Renal cortex interstitium (tissue), 11 donors: Measurements from ENCODE around the gene MTCH2. TPM values are rescaled to one million over a fixed set of nuclear protein-coding genes. Genes with fewer than 3 reads are reported as not detected.
"Not testable (repeated sequence)": the region's sequence is repeated elsewhere in the genome, so short reads cannot be mapped to it uniquely, and the experiment has no call there.

Experiments used
- DNase-seq, 11 donors: peaks; one replicate each; pipeline ENCODE4 v3.0.0-alpha.2; 2013; ENCODE audit warnings: low read depth in 9 of 11, low spot score in 4 of 11; ENCODE audit errors: extremely low read depth in 1 of 11
- polyA plus RNA-seq, 3 donors: library from polyadenylated mRNA; unstranded; fragments of 120-200 nt; gene quantifications; one replicate each; pipeline ENCODE4 v1.2.1, GENCODE V29; 2013; ENCODE audit not compliant: insufficient read length in 3 of 3

Gene MTCH2
- polyA plus RNA-seq, 3 donors: 107 to 130 (median 124) TPM

DNA sequence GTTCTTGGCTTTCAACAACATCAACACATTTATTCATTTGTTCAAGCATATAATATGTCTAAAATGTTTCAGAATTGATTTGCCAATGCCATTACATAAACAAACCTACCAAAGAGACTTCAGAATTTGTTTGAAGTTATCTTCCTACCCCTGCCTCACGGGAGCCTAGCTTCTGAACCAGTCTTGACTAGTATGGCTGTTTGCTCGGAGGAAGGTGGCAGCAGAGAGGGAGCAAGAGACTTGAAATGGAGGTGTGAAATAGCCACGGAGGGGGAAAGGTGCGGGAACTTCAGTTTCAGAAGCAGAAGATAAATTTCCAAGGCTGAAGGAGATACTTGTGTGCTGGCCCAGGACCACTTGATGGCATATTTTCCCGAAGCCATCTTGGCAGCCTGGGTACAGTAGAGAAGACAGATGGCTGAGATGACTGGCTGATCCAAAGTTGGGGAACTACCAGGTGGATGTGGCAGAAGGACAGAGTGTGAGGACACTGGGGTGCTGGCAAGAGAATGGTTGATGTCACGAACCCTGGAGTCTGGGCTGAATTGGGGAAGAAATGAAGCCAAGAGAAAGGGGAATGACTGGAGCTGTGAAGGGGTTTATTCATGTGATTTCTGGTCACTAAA lies 14.0 kb upstream of the MTCH2 start:
- no peak for DNase-seq

DNA sequence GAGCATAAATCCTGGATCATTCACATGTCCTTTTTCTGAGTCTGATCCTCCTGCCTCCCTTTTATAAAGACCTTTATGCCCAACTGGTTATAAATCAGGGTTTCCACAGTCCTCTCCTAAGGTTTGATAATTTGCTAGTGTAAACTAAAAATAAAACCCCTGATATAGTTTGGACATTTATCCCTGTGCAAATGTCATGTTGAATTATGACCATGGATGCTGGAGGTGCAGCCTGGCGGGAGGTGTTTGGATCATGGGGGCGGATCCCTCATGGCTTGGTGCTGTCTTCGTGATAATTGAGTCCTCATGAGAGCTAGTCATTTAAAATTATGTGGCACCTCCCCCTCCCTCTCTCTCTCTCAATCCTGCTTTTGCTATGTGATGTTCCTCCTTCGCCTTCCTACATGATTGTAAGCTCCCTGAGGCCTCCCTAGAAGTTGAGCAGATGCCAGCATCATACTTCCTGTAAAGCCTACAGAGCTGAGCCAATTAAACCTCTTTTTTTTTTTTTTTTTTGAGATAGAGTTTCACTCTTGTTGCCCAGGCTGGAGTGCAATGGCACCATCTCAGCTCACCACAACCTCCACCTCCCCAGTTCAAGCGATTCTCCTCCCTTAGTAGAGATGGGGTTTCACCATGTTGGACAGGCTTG lies 9.6 kb upstream of the MTCH2 start:
- no peak for DNase-seq

DNA sequence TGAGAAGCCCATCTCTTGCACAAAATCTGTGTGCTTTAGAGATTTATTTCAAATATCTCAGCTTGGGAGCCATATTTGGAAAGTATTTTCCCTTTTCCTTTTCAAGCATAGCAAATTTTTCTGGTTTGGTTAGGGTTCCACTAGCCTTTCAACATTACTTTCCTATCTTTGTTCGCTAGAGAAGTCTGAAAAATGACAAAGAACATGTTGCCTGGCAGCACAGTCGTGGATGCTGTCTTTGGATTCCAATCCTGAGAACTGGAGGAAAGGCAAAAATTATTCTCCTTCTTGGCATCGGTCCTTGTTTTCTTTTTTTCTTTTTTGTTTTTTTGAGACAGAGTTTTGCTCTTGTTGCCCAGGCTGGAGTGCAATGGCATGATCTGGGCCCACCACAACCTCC lies 6.9 kb upstream of the MTCH2 start:
- DNase-seq: no peak

DNA sequence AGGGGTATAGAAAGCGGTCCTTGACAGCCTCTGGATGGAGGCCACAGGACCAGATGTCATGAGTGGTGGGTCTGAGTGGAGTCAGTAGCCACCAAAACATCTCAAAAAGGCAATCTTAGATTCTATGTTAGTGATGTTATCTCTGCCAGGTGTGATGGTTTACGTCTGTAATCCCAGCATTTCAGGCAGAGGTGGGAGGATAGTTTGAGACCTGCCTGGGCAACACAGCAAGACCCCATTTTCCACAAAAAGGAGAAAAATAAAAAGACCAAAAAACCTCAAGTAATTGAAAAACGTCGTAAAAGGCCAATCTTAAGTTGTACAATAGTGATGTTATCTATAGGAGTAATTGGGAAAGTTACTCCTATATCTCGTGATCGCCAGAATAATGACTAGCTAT lies 3.7 kb upstream of the MTCH2 start:
- no peak for DNase-seq

DNA sequence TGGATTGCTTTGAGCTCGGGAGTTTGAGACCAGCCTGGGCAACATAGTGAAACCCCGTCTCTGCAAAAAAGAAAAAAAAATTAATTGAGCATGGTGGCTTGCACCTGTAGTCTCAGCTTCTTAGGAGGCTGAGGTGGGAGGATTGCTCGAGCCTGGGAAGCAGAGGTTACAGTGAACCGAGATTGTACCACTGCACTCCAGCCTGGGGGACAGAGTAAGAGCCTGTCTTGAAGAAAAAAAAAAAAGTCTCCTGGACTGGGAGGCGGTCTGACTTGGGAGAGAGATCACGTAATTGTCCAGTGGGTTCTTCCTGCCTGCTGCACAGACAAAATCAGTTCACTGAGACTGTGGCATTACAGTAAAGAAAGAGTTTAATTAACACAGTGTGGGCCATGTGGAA lies 3.1 kb upstream of the MTCH2 start:
- DNase-seq: no peak

DNA sequence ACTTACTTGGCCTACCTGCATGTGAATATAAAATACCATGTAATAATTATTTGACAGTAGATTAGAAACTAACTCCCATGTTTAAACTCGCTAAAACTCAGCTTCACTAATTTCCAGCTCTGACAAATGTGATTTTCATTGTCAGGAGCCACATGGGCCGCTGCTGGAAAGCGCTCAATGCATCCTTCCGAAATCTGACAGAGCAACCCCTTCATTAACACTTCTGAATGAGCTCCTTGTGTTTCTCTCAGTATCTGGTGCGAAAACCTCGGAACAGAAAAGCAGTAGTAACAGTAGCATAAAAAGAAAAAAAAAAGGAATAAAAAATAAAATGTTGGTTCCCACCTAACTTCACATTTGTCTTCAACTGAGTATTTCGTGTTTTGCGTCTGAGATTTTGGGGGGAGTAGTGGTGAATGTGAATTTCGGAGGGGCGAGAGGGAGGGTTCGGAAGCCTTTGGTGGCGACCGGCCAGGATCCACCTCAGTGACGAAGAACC lies 710 bp downstream of the MTCH2 start:
- peak in 2 of 11 donors; percentile 18 to 22 for DNase-seq

DNA sequence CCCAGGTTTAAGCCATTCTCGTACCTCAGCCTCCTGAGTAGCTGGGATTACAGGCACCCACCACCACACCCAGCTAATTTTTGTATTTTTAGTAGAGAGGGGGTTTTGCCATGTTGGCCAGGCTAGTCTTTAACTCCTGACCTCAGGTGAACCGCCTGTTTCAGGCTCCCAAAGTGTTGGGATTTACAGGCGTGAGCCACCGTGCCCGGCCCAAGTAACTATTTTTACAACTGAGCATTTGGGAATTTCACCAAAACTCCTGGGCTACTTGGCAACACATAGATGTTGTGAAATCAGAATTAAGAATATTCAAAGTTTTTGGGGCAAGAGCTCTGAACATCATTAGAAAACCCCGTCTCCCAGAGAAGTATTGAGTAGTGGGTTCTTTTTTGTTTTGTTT lies 1.9 kb downstream of the MTCH2 start:
- not testable (repeated sequence) for DNase-seq

DNA sequence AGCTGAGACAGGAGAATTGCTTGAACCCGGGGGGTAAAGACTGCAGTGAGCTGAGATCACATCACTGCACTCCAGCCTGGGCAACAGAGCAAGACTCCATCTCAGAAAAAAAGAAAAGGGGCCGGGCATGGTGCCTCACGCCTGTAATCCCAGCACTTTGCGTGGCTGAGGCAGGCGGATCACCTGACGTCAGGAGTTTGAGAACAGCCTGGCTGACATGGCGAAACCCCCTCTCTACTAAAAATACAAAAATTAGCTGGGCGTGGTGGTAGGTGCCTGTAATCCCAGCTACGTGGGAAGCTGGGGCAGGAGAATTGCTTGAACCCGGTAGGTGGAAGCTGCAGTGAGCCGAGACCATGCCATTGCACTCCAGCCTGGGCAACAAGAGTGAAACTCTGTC lies 6.0 kb downstream of the MTCH2 start:
- DNase-seq: not testable (repeated sequence)

DNA sequence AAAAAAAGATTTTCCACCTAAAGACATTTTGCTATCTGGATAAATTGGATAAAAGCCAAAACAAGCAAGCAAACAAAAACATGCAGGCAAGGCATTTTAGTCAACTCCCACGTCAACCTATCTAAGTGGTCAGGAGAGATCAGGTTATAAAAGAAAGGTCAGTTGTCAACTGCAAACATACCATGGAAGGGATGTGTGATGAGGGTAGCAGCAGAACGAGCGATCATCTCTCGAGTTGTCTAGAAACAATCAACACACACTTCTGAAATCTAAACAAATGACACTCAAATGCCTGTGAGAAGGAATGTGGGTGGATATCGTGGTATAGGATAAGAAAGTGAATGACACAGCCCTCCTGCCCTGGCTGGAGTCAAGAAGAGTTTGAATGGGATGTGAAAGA lies 10.9 kb downstream of the MTCH2 start:
- no peak for DNase-seq

DNA sequence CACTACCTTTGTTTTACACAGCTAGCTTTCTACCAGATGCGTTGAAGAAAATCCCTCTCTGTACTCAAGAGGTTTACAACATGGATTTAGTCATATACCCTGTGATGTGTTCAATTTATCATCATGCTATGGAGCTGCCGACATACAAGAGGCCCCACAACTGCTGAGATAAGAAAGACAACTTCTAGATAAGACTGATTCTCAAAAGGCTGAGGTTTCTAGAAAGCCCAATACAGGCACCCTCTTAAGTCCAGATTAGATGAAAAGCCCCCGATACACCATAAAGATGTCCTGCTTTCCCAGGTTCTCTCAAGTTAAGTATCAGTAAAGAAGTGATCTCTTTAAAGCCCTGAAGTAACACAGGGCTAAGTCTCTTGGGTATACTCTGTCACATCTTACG lies 14.3 kb downstream of the MTCH2 start:
- DNase-seq: no peak

DNA sequence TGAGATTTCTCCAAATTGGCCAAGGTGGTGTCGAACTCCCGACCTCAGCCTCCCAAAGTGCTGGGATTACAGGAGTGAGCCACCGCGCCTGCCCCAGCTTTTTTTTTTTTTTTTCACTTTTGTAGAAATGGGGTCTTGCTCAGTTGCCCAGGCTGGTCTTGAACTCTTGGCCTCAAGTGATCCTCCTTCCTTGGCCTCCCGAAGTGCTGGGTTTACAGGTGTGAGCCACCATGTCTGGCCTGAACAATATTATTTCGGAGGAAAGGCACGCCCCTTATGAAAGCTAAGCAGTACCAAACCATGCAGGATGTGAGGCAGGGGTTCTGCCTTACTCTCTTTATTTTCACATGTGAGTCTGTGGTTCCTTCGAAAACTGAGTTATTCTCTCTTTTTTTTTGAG lies 16.1 kb downstream of the MTCH2 start:
- DNase-seq: no peak

DNA sequence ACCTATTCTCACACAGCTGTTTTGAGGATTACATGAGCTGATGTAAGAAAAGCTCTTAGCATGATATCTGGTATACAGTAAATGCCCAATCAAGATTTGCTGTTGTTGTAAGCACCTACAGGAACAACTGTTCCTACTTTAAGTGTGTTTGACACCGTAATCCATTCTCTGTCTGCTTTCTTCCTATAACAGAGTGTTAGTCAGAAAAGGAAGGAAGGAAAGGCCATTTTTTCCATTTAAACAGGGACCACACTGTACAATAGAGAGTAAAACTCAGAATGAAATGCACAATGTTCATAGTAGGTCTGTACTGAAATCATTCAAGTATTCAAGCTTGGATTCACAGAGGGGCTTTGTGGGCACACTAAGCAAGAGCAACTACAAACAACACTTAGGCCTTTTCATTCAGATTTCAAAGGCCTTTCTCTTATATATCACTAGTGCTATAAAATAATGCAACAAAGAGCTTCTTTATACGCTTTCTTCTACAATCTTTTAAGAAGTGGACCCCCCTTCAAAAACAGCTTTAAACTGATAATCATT lies 21.5 kb downstream of the MTCH2 start:
- DNase-seq: no peak

DNA sequence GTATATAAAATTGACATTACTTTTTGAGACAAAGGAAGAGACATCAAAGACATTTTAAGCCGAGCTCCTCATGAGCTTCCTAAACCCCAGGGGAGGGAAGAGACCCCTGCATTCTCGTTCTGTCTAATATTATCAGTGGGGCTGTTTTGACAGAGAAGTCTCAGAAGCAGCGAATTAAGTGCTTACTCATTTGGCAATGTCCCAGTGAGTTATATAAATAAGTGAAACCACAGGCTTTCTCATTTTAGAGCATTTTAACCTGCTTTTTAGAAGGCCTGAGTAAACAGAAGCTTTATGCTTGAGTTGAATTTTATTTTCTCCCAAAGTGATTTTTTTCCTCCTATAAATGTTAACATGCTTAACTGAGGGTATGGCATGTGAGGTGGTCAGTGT lies 24.9 kb downstream of the MTCH2 start:
- DNase-seq: no peak

DNA sequence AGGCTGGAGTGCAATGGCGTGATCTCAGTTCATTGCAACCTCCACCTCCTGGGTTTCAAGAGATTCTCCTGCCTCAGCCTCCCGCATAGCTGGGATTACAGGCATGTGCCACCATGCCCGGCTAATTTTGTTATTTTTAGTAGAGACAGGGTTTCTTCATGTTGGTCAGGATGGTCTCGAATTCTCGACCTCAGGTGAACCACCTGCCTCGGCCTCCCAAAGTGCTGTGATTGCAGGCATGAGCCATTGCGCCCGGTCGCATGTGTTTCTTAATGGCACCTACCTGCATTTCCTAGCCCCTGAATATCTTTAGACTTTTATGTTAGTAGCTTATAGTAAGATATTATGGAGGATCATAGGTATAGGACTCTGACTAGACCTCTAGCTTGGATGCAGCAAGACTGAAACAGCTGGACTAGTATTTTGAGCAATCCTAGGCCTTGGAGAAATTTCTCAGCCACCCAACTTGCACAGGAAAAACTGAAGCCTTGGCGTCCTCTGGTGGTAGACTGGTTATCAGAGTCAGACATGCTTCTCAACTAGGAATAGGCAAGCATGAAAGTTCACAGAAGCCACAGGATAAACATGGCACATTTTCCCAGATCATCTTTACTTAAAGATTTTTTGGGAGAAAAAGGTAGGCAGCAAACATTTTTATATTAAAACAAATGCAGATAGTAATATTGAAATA lies 25.5 kb downstream of the MTCH2 start:
- DNase-seq: peak in 3 of 11 donors; percentile 29 to 54 (median 45)

DNA sequence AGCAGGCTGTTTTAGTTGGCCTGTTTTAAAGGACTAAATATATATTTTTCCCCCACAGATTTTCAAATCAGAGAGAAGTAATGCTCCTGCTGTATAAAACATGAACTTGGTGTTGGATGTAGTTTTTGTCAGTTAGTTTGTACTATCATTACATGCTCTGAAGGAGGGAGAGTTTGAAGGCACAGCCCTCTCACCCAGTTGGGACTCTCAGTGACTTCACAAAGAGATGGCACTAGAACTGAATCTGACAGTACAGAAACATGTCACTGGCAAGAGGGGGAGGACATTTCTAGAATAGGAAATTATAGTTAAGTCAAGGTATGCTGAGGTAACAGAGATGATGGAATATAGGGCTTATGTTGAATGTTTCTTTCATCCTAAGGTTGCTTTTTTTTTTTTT lies 27.1 kb downstream of the MTCH2 start:
- no peak for DNase-seq

DNA sequence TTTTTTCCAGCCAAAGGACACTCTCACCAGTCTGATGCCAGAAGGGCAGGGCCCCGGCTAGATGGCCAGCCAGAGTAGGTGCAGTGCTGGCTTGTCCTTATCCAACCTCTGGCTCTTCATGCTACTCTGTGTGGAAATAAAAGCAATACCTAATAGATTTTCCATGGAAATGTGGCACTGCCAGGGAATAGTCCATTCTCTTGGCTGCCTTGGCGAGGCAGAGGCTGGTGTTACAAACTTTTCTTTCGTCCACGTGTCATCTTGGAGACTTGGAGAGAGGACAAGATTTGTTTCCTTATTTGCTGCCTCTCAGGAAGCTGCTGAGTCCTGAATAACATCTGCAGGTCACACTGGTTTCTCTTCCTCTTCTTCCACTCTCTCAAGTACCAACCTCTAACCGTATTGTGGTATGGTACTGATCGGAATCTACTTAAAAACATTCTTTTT lies 31.0 kb downstream of the MTCH2 start:
- no peak for DNase-seq

DNA sequence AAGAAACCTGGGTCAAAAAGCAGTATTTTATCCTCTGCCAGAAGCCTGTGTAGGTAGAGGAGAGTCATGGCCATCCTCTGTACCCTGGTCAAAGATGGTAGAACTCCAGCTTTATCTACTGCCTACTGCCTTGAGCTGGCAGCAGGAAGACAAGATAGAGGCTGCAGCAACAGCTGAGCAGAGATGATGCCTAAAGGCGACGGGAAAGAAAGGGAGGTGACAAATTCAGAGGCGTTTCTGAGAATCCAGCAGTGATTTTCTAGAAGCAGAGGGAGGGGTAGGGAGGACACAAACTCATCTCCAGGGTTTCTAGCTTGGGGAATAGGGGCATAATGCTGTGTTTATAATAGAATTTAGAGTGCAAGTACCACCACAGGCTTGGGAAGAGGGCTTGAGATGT lies 32.7 kb downstream of the MTCH2 start:
- DNase-seq: no peak

DNA sequence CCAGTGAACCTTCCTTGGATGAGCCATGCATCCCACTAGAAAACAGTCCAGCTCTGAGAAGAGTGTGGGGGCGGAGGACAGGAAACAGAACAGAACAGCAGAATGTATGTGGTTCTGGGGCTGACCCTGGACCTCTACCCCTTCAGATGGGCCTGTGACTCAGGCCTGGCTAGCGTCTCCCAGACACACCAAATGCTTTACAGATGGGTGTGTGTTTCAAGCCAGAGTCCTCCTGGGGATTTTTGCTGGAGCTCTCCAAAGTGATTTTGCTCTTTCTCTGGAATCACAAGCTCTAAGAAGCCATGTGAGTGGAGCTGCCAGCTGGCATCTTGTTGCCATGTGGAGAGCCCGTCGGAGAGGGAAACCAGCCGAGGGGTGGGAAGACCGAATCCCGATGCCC lies 35.0 kb downstream of the MTCH2 start:
- no peak for DNase-seq

DNA sequence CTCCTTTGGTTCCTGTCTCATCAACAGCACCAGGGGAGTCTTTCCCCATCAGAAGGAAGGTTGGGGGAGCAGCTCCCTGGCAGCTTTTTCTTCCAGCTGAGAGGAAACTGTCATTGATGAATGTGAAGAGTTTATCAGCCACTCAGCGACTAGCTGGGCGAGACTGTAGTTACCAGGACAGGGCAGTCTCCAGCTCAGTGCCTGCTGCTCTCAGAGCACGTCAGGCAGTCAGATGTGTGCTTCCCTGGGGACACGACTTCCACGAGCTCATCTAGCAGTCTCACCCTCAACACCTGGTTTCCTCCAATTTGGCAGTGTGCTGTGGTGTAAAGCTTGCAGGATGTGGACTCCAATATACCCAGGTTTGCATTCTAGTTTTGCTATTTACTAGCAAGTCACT lies 35.6 kb downstream of the MTCH2 start:
- no peak for DNase-seq

DNA sequence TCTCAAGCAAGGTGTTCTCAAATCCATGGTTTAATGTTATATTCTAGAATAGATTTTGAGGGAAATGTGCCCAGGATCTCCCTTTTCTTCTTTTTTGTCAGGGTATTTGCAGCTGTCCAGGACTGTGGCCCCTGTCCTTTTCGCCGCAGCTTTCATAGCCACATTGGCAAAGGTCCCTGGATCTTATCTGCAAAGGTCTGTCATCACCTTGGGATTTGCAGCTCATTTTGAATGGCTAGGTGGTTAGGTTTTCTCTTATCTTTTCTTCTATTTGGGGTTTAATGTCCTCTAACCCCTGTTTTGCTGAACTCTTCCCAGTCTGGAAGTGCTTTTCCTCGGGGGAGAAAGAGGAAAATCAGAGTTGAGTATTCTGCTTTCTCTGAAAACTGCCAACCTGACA lies 36.4 kb downstream of the MTCH2 start:
- DNase-seq: no peak
